SU-DHL-6 (cell line): Measurements from ENCODE around the gene CHD5.

Experiments used
- H2AFZ ChIP-seq: fragments of 200-600 bp; sonication (generic); 2 replicates; pipeline ENCODE4 v1.6.1; 2014; ENCODE audit warnings: low read depth, mild to moderate bottlenecking, moderate library complexity, mixed read lengths, antibody characterized with exemption, low read length; ENCODE audit not compliant: severe bottlenecking
- H3F3A ChIP-seq: fragments of 200-600 bp; shearing (Covaris generic); 2 replicates; pipeline ENCODE4 v1.6.0; 2016; ENCODE audit warnings: antibody characterized with exemption, mild to moderate bottlenecking; ENCODE audit not compliant: insufficient read depth
- H3K27ac ChIP-seq: fragments of 200-600 bp; sonication (generic); 2 replicates; pipeline ENCODE4 v1.5.1; 2016; ENCODE audit warnings: low read depth, mild to moderate bottlenecking, low read length, moderate library complexity, mixed read lengths
- H3K27me3 ChIP-seq: fragments of 200-600 bp; sonication (generic), shearing (Covaris generic); 2 replicates; pipeline ENCODE4 v1.6.0; 2014; ENCODE audit warnings: mild to moderate bottlenecking, low read length
- H3K36me3 ChIP-seq: fragments of 200-600 bp; sonication (generic); 2 replicates; pipeline ENCODE4 v1.6.1; 2014; ENCODE audit warnings: mild to moderate bottlenecking, low read length, mixed read lengths
- H3K4me2 ChIP-seq: fragments of 300-600, 200-600 bp; shearing (Covaris generic), sonication (generic); 2 replicates; pipeline ENCODE4 v1.6.0; 2014; ENCODE audit warnings: low read length, low read depth, mild to moderate bottlenecking; ENCODE audit not compliant: poor library complexity, severe bottlenecking
- H3K4me3 ChIP-seq: fragments of 200-600 bp; sonication (generic); 2 replicates; pipeline ENCODE4 v1.5.1; 2014; ENCODE audit warnings: antibody characterized with exemption, low read length, mild to moderate bottlenecking, mixed read lengths; ENCODE audit not compliant: insufficient read depth, poor library complexity, severe bottlenecking
- H3K79me2 ChIP-seq: fragments of 200-600 bp; sonication (generic); 2 replicates; pipeline ENCODE4 v1.6.1; 2014; ENCODE audit warnings: mild to moderate bottlenecking, low read length, moderate library complexity; ENCODE audit not compliant: insufficient read depth
- H3K9ac ChIP-seq: fragments of 200-600 bp; sonication (generic); 2 replicates; pipeline ENCODE4 v1.7.0; 2014; ENCODE audit warnings: mild to moderate bottlenecking, low read length
- H3K9me2 ChIP-seq: fragments of 200-600 bp; sonication (generic); replicated peaks from 2 replicates; pipeline ENCODE4 v1.6.1; 2014; ENCODE audit warnings: low read length; ENCODE audit not compliant: insufficient read depth
- H3K9me3 ChIP-seq: fragments of 200-600 bp; sonication (generic); 2 replicates; pipeline ENCODE4 v1.6.1; 2014; ENCODE audit warnings: low read length, mixed read lengths; ENCODE audit not compliant: insufficient read depth
- H4K20me1 ChIP-seq: fragments of 200-600 bp; sonication (generic); 2 replicates; pipeline ENCODE4 v1.6.1; 2014; ENCODE audit warnings: low read depth, mild to moderate bottlenecking, antibody characterized with exemption, low read length, moderate library complexity, mixed read lengths
- CTCF ChIP-seq: fragments of 200-600 bp; sonication (generic); IDR thresholded peaks from one replicate; pipeline ENCODE4 v1.5.1; 2017; ENCODE audit warnings: antibody characterized with exemption, mild to moderate bottlenecking, low read length, moderate library complexity; ENCODE audit not compliant: insufficient read depth, poor library complexity, severe bottlenecking
- EZH2phosphoT487 ChIP-seq: fragments of 200-600 bp; sonication (generic), shearing (Covaris generic); conservative IDR thresholded peaks from 2 replicates; pipeline ENCODE4 v1.6.1; 2018; ENCODE audit warnings: mild to moderate bottlenecking, antibody characterized with exemption, low read length, moderate library complexity, mixed read lengths

The CHD5 gene

DNA sequence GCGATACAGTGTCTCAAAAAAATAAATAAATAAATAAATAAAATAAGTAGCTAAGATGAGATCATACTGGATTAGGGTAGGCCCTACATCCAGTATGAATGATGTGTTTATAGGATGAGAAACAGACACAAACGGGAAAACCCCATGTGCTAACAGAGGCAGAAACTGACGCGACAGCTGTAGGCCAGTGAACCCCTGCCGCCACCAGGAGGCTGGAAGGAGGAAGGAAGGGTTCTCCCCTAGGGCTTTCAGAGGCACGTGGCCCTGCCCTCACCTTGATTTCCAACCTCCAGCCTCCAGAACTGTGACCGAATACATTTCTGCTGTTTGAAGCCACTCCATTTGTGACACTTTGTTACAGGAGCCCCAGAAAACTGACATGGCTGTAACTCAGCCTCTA lies 38.5 kb downstream of the CHD5 start:
- Histone ChIP-seq H3F3A (no peaks in the 10 kb centered on the region), H2AFZ (no peak overlapping the region), H3K79me2 (no peaks in the 10 kb centered on the region), H3K27me3 (no peaks in the 10 kb centered on the region), H3K27ac (no peak overlapping the region), H3K9me3 (no peaks in the 10 kb centered on the region), H3K9ac (no peak overlapping the region), H3K36me3 (no peaks in the 10 kb centered on the region), H3K4me2 (no peak overlapping the region), H4K20me1 (no peaks in the 10 kb centered on the region), H3K4me3 (no peak overlapping the region), H3K9me2 (no peaks in the 10 kb centered on the region)
- TF ChIP-seq CTCF (no peak), EZH2phosphoT487 (no peak)

DNA sequence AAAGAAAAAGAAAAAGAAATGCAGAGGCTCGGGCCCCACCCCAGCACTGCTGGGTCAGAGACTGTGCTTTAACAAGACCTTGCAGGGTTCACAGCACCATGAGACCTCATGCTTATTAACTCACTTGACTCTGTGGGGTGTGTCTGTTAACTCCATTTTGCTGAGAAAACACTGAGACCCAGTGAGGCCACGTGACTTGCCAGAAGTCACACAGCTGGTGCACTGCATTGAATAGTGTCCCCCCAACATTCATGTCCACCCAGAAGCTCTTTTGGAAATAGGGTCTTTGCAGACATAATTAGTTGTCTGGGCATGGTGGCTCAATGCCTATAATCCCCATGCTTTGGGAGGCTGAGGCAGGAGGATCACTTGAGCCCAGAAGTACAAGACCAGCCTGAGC lies 39.7 kb downstream of the CHD5 start:
- Histone ChIP-seq H3K9ac (no peak overlapping the region), H2AFZ (no peak overlapping the region), H3K9me3 (no peaks in the 10 kb centered on the region), H3K27ac (no peak overlapping the region), H3K36me3 (no peaks in the 10 kb centered on the region), H3K79me2 (no peaks in the 10 kb centered on the region), H4K20me1 (no peaks in the 10 kb centered on the region), H3F3A (no peaks in the 10 kb centered on the region), H3K27me3 (no peaks in the 10 kb centered on the region), H3K9me2 (no peaks in the 10 kb centered on the region), H3K4me3 (no peak overlapping the region), H3K4me2 (no peak overlapping the region)
- TF ChIP-seq EZH2phosphoT487 (no peak), CTCF (no peak)

DNA sequence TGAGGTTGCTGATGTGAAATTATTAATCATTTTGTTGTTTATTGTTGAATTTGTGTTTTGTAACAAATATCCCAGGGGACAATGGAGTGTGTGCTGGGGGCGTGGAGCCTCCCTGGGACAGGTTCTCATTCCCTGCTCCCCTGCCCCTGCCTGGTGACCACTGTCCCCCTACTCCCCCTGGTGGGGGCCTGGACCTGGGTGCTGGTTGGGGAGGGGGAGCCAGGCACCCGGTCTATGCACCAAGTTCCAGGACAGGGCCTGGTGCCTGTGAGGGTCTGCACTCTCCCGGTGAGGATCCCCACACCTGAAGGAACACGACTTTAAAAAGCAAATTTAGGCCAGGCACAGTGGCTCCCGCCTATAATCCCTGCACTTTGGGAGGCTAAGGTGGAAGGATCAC lies 42.4 kb downstream of the CHD5 start:
- H3F3A ChIP-seq: no peaks in the 10 kb centered on the region
- H3K79me2 ChIP-seq: no peaks in the 10 kb centered on the region
- TF ChIP-seq CTCF (no peak), EZH2phosphoT487 (no peak)
- no peak overlapping the region for H2AFZ ChIP-seq
- no peak overlapping the region for H3K4me2 ChIP-seq
- H3K36me3 ChIP-seq: no peaks in the 10 kb centered on the region
- no peaks in the 10 kb centered on the region for H3K9me2 ChIP-seq
- H3K4me3 ChIP-seq: no peak overlapping the region
- no peak overlapping the region for H3K9ac ChIP-seq
- H4K20me1 ChIP-seq: no peaks in the 10 kb centered on the region
- H3K9me3 ChIP-seq: no peaks in the 10 kb centered on the region
- H3K27ac ChIP-seq: no peak overlapping the region
- no peaks in the 10 kb centered on the region for H3K27me3 ChIP-seq
